HUES64 (cell line): ENCODE data around the gene PTPRD.

ENCODE experiments used
- H3K27ac ChIP-seq: 2 replicates; pipeline ENCODE4 v1.7.0; 2013; ENCODE audit warnings: low read depth, low read length, inconsistent platforms
- H3K27me3 ChIP-seq: 2 replicates; pipeline ENCODE4 v1.6.1; 2013; ENCODE audit warnings: mild to moderate bottlenecking, low read length; ENCODE audit not compliant: insufficient read depth
- H3K36me3 ChIP-seq: 2 replicates; pipeline ENCODE4 v1.6.1; 2013; ENCODE audit warnings: mild to moderate bottlenecking, low read length; ENCODE audit not compliant: insufficient read depth
- H3K4me1 ChIP-seq: 2 replicates; pipeline ENCODE4 v1.6.1; 2013; ENCODE audit warnings: mild to moderate bottlenecking, low read length, moderate library complexity; ENCODE audit not compliant: insufficient read depth
- H3K4me3 ChIP-seq: 2 replicates; pipeline ENCODE4 v1.5.1; 2013; ENCODE audit warnings: mild to moderate bottlenecking, low read length, moderate library complexity
- H3K9ac ChIP-seq: 2 replicates; pipeline ENCODE4 v1.6.1; 2013; ENCODE audit warnings: mild to moderate bottlenecking, low read depth, low read length
- H3K9me3 ChIP-seq: 2 replicates; pipeline ENCODE4 v1.6.1; 2013; ENCODE audit warnings: low read depth, low read length; ENCODE audit not compliant: insufficient read depth
- WGBS: fragments of 150-250, 120-280 bp; methylation state at CpG from one replicate; pipeline ENCODE4 v1.1.7; 2013; ENCODE audit warnings: missing lambda C conversion rate; 5-methylcytosine and 5-hydroxymethylcytosine counted together

Gene PTPRD

DNA sequence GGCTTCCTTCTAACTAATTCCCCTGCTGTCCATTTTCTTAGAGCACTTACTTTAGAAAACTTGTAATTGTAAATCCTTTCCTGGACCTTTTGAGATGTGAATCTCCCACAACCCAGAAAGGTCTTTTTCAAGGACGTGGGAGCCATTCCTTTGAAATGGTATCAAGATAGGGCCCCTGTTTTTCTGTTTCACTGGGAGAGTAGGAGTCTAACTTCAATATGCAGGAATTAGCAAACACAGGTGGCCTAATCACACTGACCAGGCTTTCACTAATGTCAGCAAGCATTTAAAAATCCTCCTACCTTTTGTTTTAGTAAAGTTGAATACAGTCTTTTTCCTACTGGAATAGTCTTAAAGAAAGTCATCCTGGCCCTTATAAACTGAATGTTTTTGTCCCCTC lies 558.3 kb downstream of the PTPRD start:
- no peaks in the 10 kb centered on the region; the same call in none of the 2 replicates for H3K4me1 ChIP-seq
- peaks cover 40% of the 10 kb centered on the region for H3K27me3 ChIP-seq
- no peak overlapping the region for H3K27ac ChIP-seq
- no peaks in the 10 kb centered on the region for H3K9me3 ChIP-seq
- H3K4me3 ChIP-seq = no peak overlapping the region
- 0% methylated on average over 1 of the region's 1 CpG for WGBS
- no peak overlapping the region for H3K9ac ChIP-seq
- H3K36me3 ChIP-seq = no peaks in the 10 kb centered on the region

DNA sequence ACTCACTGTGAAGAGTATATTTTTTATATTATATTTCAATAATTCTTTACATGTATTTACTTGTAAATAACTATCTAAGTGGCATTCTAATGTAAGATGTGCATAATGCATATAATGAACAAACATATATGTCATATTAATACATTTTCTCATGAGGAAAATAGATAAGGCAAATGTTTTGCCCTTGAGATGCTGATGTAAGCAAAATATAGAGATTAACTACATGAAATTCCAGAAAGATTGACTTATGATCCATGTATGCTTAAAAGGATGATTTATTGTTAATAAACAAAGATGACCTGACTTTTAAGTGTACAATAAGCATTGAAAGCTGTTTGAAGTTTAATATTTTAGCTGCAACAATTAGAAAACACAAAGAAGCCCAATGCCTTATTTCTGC lies 559.9 kb downstream of the PTPRD start:
- no peaks in the 10 kb centered on the region for H3K9me3 ChIP-seq
- no peak overlapping the region for H3K27ac ChIP-seq
- no peaks in the 10 kb centered on the region for H3K36me3 ChIP-seq
- no peak overlapping the region for H3K4me3 ChIP-seq
- no peak overlapping the region for H3K9ac ChIP-seq
- H3K27me3 ChIP-seq = peaks cover 40% of the 10 kb centered on the region
- H3K4me1 ChIP-seq = no peaks in the 10 kb centered on the region; the same call in 1 of the 2 replicates

GRCh38 chr9:10052181-10052580 lies 560.6 kb downstream of the PTPRD start:
- Histone ChIP-seq H3K9ac (no peak overlapping the region), H3K36me3 (no peaks in the 10 kb centered on the region), H3K9me3 (no peaks in the 10 kb centered on the region), H3K27me3 (peaks cover 40% of the 10 kb centered on the region), H3K4me3 (no peak overlapping the region), H3K27ac (no peak overlapping the region), H3K4me1 (no peaks in the 10 kb centered on the region; the same call in 1 of the 2 replicates)
- WGBS = 75% methylated on average over 1 of the region's 1 CpG

DNA sequence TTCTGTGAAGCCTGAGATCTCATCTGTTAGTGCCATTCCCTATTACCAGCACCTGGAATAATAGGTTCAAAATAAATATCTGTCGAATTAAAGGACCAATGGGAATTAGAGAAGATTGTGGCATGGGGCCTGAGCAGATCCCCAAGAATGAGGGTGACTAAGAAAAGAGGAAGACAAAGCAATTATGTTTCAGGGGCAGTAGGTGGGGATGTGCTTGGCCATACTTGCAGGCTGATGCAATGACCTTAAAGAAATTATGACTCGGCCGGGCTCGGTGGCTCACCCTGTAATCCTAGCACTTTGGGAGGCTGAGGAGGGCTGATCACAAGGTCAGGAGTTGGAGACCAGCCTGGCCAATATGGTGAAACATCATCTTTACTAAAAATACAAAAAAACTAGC lies 562.8 kb downstream of the PTPRD start:
- WGBS = 95% methylated on average over 4 of the region's 4 CpGs
- Histone ChIP-seq H3K27ac (no peak overlapping the region), H3K9me3 (no peaks in the 10 kb centered on the region), H3K9ac (no peak overlapping the region), H3K36me3 (no peaks in the 10 kb centered on the region), H3K4me3 (no peak overlapping the region), H3K27me3 (peaks cover 30% of the 10 kb centered on the region), H3K4me1 (no peaks in the 10 kb centered on the region)

- H3K36me3 ChIP-seq = no peaks in the 10 kb centered on the region
- no peak overlapping the region for H3K27ac ChIP-seq
- H3K4me3 ChIP-seq = no peak overlapping the region
- H3K27me3 ChIP-seq = peaks cover 21% of the 10 kb centered on the region
- H3K9me3 ChIP-seq = no peaks in the 10 kb centered on the region
- no peaks in the 10 kb centered on the region for H3K4me1 ChIP-seq
- no peak overlapping the region for H3K9ac ChIP-seq
- 94% methylated on average over 3 of the region's 3 CpGs for WGBS
These were observed 563.8 kb downstream of the PTPRD start for GRCh38 chr9:10048994-10049393.

- WGBS = no CpG with 5 or more reads among the region's 2 CpGs
- H3K4me1 ChIP-seq = no peaks in the 10 kb centered on the region
These were observed 567.2 kb downstream of the PTPRD start for GRCh38 chr9:10045598-10045997.

GRCh38 chr9:10041726-10042229 lies 571.0 kb downstream of the PTPRD start:
- Histone ChIP-seq H3K9ac (no peak overlapping the region), H3K9me3 (no peaks in the 10 kb centered on the region), H3K36me3 (no peaks in the 10 kb centered on the region), H3K27ac (no peak overlapping the region), H3K4me1 (no peaks in the 10 kb centered on the region), H3K27me3 (no peaks in the 10 kb centered on the region), H3K4me3 (no peak overlapping the region)
- 89% methylated on average over 2 of the region's 2 CpGs for WGBS

More at GRCh38 chr9:10045598-10045997, 567.2 kb downstream of the PTPRD start:
- Histone ChIP-seq H3K27ac (no peak overlapping the region), H3K27me3 (no peaks in the 10 kb centered on the region), H3K36me3 (no peaks in the 10 kb centered on the region), H3K9me3 (no peaks in the 10 kb centered on the region), H3K4me3 (no peak overlapping the region), H3K9ac (no peak overlapping the region)

GRCh38 chr9:10036095-10036494 lies 576.7 kb downstream of the PTPRD start:
- H3K9ac ChIP-seq = no peak overlapping the region
- 97% methylated on average over 1 of the region's 2 CpGs for WGBS
- no peaks in the 10 kb centered on the region for H3K36me3 ChIP-seq
- H3K27ac ChIP-seq = no peak overlapping the region
- no peaks in the 10 kb centered on the region for H3K27me3 ChIP-seq
- no peaks in the 10 kb centered on the region for H3K9me3 ChIP-seq
- H3K4me3 ChIP-seq = no peak overlapping the region
- H3K4me1 ChIP-seq = no peaks in the 10 kb centered on the region

GRCh38 chr9:10032166-10032565 lies 580.6 kb downstream of the PTPRD start:
- Histone ChIP-seq H3K36me3 (no peaks in the 10 kb centered on the region), H3K4me1 (no peaks in the 10 kb centered on the region), H3K9me3 (no peaks in the 10 kb centered on the region), H3K9ac (no peak overlapping the region), H3K27me3 (no peaks in the 10 kb centered on the region), H3K4me3 (no peak overlapping the region), H3K27ac (no peak overlapping the region)

GRCh38 chr9:10026443-10026984 lies 586.3 kb downstream of the PTPRD start:
- H3K27me3 ChIP-seq = no peaks in the 10 kb centered on the region
- 93% methylated on average over 3 of the region's 5 CpGs for WGBS
- H3K9me3 ChIP-seq = no peaks in the 10 kb centered on the region
- H3K27ac ChIP-seq = no peak overlapping the region
- no peaks in the 10 kb centered on the region for H3K36me3 ChIP-seq
- H3K9ac ChIP-seq = no peak overlapping the region
- no peaks in the 10 kb centered on the region for H3K4me1 ChIP-seq
- no peak overlapping the region for H3K4me3 ChIP-seq

DNA sequence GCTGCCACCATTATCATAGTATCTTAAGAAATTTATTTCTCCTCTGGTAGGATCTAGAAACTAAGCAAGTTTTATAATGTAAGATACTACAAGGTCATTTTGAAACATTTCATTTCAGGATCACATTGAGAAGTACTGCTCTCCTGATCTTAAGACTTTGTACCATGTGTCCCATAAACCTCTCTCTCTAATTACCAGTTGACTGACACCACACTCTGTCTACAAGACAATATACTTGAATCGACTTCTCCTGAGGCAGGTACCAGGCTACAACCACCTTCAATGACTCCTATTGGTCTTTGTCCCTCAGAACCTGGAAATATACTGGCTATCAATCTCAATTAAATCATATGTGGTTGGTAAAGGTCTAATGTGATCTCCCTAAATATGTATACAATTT lies 597.0 kb downstream of the PTPRD start:
- WGBS = 85% methylated on average over 1 of the region's 1 CpG
- Histone ChIP-seq H3K9ac (no peak overlapping the region), H3K27me3 (no peaks in the 10 kb centered on the region), H3K36me3 (no peaks in the 10 kb centered on the region), H3K4me3 (no peak overlapping the region), H3K4me1 (peaks cover 22% of the 10 kb centered on the region), H3K27ac (no peak overlapping the region), H3K9me3 (no peaks in the 10 kb centered on the region)

DNA sequence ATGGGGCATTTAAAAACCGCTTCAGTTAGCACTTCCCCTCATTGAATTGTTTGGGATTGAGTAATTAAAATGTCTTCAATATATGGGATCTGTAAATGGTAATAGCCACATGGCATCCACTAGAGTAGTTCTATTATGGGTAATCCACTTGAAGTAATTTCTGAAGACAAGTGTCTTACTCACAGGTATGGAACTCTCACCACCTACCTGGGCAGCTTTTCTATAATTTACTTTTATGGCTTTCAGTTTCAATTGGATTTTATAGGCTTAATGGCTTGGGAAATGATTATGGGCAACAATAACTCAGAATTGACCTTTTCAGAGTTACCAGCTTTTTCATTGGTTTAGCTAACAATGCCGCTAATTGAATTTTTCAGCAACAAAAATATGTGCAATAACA lies 597.9 kb downstream of the PTPRD start:
- Histone ChIP-seq H3K36me3 (no peaks in the 10 kb centered on the region), H3K4me3 (no peak overlapping the region), H3K27me3 (no peaks in the 10 kb centered on the region), H3K9ac (no peak overlapping the region), H3K4me1 (peaks cover 30% of the 10 kb centered on the region), H3K9me3 (no peaks in the 10 kb centered on the region), H3K27ac (no peak overlapping the region)
- 100% methylated on average over 1 of the region's 2 CpGs for WGBS
